Measurements from ENCODE around the gene OPN4. TPM values are rescaled to one million over a fixed set of nuclear protein-coding genes. Genes with fewer than 3 reads are reported as not detected.

Gene OPN4
- total and polyA plus RNA-seq, 2 donors (not counting 3 experiments of a cell fraction or from before 2014, with no cell fraction given) = not detected

DNA sequence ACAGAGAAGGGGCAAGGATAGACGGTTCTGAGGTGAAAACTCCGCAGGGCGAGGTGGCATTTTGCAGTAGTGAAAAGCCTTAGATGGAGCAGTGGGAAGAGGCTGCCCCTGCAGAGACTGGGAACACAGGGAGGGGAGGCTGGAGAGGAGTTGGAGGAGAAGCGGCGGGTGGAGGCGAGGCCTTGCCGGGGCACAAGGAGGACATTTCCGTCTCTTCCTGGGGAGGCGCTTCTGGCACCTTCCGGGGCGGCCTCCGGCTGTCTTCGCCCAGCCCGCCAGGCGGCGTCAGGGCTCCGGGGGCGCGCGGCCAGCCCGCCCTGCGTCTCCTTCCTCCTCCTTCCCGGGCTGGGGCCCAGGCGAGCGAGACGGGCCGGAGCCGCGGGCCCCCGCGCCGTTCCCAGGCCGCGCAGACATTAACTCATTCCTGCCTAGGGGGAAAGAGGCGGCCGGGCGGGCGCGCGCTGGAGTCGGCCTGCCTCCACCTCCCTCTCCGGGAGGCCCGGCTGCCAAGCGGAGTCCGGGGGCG lies 56.7 kb downstream of the OPN4 start:
- dilution Hi-C loops (cut with MboI; ENCODE audit: extremely low pct_ligation_motif_present, low sequenced_read_pairs) (no loop called here), intact Hi-C loops (cut with micrococcal nuclease) (loop anchor here (1.0 to 2.0 kb wide), 2 partner anchors 36 to 188 kb away; no protein-coding TSS in a partner anchor)
- peak overlapping the region; percentile 38 for H2AFZ ChIP-seq (ENCODE audit: low read depth, low read length)
- H3K36me3 ChIP-seq (ENCODE audit: control insufficient read depth in 2 of 2, extremely low read depth in 1 of 2, insufficient read depth in 2 of 2, low read length in 2 of 2) = no peaks in the 10 kb centered on the region
- POLR2A ChIA-PET = no interaction called here
- no TSS peak for BruUV-seq (replicated peaks)
- H3K79me2 ChIP-seq (ENCODE audit: control insufficient read depth, insufficient read depth, low read length) = no peaks in the 10 kb centered on the region
- no peaks in the 10 kb centered on the region for H3K4me1 ChIP-seq (ENCODE audit: control insufficient read depth, extremely low read depth, insufficient read depth, low read length)
- H3K9ac ChIP-seq (replicated peaks; ENCODE audit: extremely low read depth, insufficient read depth, low read length) = no peak overlapping the region
- peak overlapping the region; percentile 31 for H3K4me2 ChIP-seq (ENCODE audit: insufficient read depth, low read length)
- CTCF ChIA-PET = interaction anchor here (1.0 to 1.9 kb wide), 3 partner anchors 18 to 188 kb away, joined by 3 to 16 read pairs (median 7); no protein-coding TSS in a partner anchor
- H3K27me3 ChIP-seq (ENCODE audit: control insufficient read depth in 2 of 2, insufficient read depth in 2 of 2, low read length in 2 of 2) = peaks cover 41 to 59% of the 10 kb centered on the region in 2 experiments
- DNase-seq (ENCODE audit: low read depth, low spot score) (peak; percentile 28), FAIRE-seq (peak; percentile 38)
- no peaks in the 10 kb centered on the region for H3K9me1 ChIP-seq (replicated peaks; ENCODE audit: control insufficient read depth, extremely low read depth, insufficient read depth, low read length)
- H3K27ac ChIP-seq (ENCODE audit: insufficient read depth, low read depth, low read length) = no peak overlapping the region
- H3K9me3 ChIP-seq (replicated peaks; ENCODE audit: control insufficient read depth, insufficient read depth, low read length) = no peaks in the 10 kb centered on the region
- TF ChIP-seq FOS (IDR thresholded peaks at IDR 0.05; ENCODE audit: borderline replicate concordance, insufficient read depth, low read length) (no peak), POLR2A (IDR thresholded peaks at IDR 0.05; ENCODE audit: low read depth, low read length) (no peak), MYC (IDR thresholded peaks at IDR 0.05; ENCODE audit: low read depth, low read length) (no peak), GATA2 (IDR thresholded peaks at IDR 0.05; ENCODE audit: insufficient read depth, insufficient read length, low read depth, low read length) (no peak), EZH2 (IDR thresholded peaks at IDR 0.05; ENCODE audit: borderline replicate concordance, low read depth, low read length, severe bottlenecking) (no peak), MAX (IDR thresholded peaks at IDR 0.05; ENCODE audit: insufficient read depth, insufficient read length) (no peak), JUN (IDR thresholded peaks at IDR 0.05; ENCODE audit: borderline replicate concordance, insufficient read depth, insufficient read length, low read depth) (no peak), POLR2AphosphoS5 (IDR thresholded peaks at IDR 0.05; ENCODE audit: insufficient read depth, low read depth, low read length) (peak; percentile 12)
- TF ChIP-seq, protein P1, sequence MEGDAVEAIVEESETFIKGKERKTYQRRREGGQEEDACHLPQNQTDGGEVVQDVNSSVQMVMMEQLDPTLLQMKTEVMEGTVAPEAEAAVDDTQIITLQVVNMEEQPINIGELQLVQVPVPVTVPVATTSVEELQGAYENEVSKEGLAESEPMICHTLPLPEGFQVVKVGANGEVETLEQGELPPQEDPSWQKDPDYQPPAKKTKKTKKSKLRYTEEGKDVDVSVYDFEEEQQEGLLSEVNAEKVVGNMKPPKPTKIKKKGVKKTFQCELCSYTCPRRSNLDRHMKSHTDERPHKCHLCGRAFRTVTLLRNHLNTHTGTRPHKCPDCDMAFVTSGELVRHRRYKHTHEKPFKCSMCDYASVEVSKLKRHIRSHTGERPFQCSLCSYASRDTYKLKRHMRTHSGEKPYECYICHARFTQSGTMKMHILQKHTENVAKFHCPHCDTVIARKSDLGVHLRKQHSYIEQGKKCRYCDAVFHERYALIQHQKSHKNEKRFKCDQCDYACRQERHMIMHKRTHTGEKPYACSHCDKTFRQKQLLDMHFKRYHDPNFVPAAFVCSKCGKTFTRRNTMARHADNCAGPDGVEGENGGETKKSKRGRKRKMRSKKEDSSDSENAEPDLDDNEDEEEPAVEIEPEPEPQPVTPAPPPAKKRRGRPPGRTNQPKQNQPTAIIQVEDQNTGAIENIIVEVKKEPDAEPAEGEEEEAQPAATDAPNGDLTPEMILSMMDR (IDR thresholded peaks at IDR 0.05; ENCODE audit: extremely low read depth in 1 of 2, insufficient read depth in 1 of 2, low read depth in 1 of 2, low read length in 2 of 2) = peak; percentile 43 to 69
- no peaks in the 10 kb centered on the region for H4K20me1 ChIP-seq (replicated peaks; ENCODE audit: control insufficient read depth, extremely low read depth, insufficient read depth, low read length)
- H3K4me3 ChIP-seq (replicated peaks in 1 of 3; ENCODE audit: insufficient read depth in 1 of 3, low read depth in 1 of 3, low read length in 3 of 3) = peak overlapping the region in 2 of 3 experiments; percentile 9 to 34

Data from endothelial cell of umbilical vein (primary cell).